ENCODE measurements around the gene SFN. TPM values are rescaled to one million over a fixed set of nuclear protein-coding genes. Genes with fewer than 3 reads are reported as not detected.

The SFN gene
- total and polyA plus RNA-seq, 2 of the 13 experiments (the other 11 are each of a cell fraction or from before 2014, with no cell fraction given), result 4.3 to 5.6 TPM

- no peak for TF ChIP-seq ZBTB44 (CRISPR knock-in tag; IDR thresholded peaks at IDR 0.05)
- peak; percentile 84; the same call in 1 of the 2 replicates for TF ChIP-seq ZNF589 (CRISPR knock-in tag; conservative IDR thresholded peaks at IDR 0.05)
- peak; percentile 92 for TF ChIP-seq SPEN (CRISPR knock-in tag; IDR thresholded peaks at IDR 0.05; ENCODE audit: low read depth)
- TF ChIP-seq POGK (CRISPR knock-in tag; conservative IDR thresholded peaks at IDR 0.05), result peak; percentile 75; the same call in 1 of the 2 replicates
- no peak for TF ChIP-seq TBL1XR1 (IDR thresholded peaks at IDR 0.05; ENCODE audit: borderline replicate concordance, low read length, partially characterized antibody)
- no peak for TF ChIP-seq ZNF652 (CRISPR knock-in tag; IDR thresholded peaks at IDR 0.05; ENCODE audit: borderline replicate concordance, low read depth)
- peak; percentile 49; the same call in 1 of the 2 replicates for TF ChIP-seq ZNF770 (CRISPR knock-in tag; IDR thresholded peaks at IDR 0.05)
- peak; percentile 65; the same call in 1 of the 2 replicates for TF ChIP-seq ZNF121 (CRISPR knock-in tag; IDR thresholded peaks at IDR 0.05)
- peak; percentile 48; the same call in 1 of the 2 replicates for TF ChIP-seq ZNF572 (CRISPR knock-in tag; IDR thresholded peaks at IDR 0.05)
- TF ChIP-seq ZNF136 (CRISPR knock-in tag; IDR thresholded peaks at IDR 0.05; ENCODE audit: low read depth), result peak; percentile 34; the same call in 1 of the 2 replicates
- TF ChIP-seq HNRNPH1 (optimal IDR thresholded peaks at IDR 0.05; ENCODE audit: low read depth, low read length), result no peak
- TF ChIP-seq ZHX1 (CRISPR knock-in tag; IDR thresholded peaks at IDR 0.05; ENCODE audit: low read depth), result peak; percentile 72
- TF ChIP-seq ZBTB38 (CRISPR knock-in tag; IDR thresholded peaks at IDR 0.05), result peak; percentile 80
- peak; percentile 85; the same call in 1 of the 2 replicates for TF ChIP-seq ZNF383 (CRISPR knock-in tag; IDR thresholded peaks at IDR 0.05; ENCODE audit: borderline replicate concordance)
- TF ChIP-seq MAFK (conservative IDR thresholded peaks at IDR 0.05 in 1 of 2, IDR thresholded peaks at IDR 0.05 in 1 of 2; ENCODE audit: low read length in 2 of 2), result no peak
- no peak for TF ChIP-seq PBX2 (CRISPR knock-in tag; IDR thresholded peaks at IDR 0.05)
- peak; percentile 94; the same call in 1 of the 2 replicates for TF ChIP-seq NR1H2 (CRISPR knock-in tag; IDR thresholded peaks at IDR 0.05; ENCODE audit: borderline replicate concordance, low read depth)
Observed at GRCh38 chr1:26889551-26890466, 26.9 kb downstream of the SFN start, which contains the start of gene GPN2 (continued).

Data from HepG2 (cell line).